ENCODE measurements around the gene WWC1. TPM values are rescaled to one million over a fixed set of nuclear protein-coding genes. Genes with fewer than 3 reads are reported as not detected.

WWC1 gene
- total RNA-seq, 3 donors from 2014 or later, result 14.7 to 37.0 (median 17.2) TPM

DNA sequence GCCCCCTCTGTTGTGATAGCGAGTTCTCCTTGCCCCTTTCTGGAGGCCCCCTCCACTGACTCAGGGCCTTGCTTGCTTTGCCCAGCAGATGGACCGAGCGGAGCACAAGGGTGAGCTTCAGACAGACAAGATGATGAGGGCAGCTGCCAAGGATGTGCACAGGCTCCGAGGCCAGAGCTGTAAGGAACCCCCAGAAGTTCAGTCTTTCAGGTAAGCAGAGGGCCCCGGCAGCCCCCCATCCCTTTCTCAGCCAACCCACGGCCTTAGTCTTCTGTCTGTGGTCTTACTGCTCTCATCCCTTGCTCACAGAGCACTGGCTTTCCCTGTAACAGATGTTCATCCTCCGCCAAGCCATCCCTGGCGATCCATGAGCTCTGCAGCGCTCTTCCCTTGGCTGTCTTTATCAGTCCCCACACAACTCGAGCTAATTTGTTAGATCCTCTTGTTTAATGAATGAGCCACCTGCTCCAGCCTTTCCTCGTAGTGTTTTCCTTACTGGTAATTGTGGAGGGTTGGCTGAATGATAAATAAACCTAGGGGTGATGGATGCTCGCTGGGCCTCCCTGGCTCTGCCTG, 176.4 kb downstream of the WWC1 start:
- Histone ChIP-seq H3K9me3 (no peaks in the 10 kb centered on the region), H3K4me1 (ENCODE audit: low read depth) (no peaks in the 10 kb centered on the region), H3K4me3 (no peak overlapping the region), H3K36me3 (ENCODE audit: low read depth) (no peaks in the 10 kb centered on the region)
- intact Hi-C loops (cut with DNase I, micrococcal nuclease), result no loop called here
- DNase-seq (no peak), ATAC-seq (no peak)
- TF ChIP-seq, protein P1, sequence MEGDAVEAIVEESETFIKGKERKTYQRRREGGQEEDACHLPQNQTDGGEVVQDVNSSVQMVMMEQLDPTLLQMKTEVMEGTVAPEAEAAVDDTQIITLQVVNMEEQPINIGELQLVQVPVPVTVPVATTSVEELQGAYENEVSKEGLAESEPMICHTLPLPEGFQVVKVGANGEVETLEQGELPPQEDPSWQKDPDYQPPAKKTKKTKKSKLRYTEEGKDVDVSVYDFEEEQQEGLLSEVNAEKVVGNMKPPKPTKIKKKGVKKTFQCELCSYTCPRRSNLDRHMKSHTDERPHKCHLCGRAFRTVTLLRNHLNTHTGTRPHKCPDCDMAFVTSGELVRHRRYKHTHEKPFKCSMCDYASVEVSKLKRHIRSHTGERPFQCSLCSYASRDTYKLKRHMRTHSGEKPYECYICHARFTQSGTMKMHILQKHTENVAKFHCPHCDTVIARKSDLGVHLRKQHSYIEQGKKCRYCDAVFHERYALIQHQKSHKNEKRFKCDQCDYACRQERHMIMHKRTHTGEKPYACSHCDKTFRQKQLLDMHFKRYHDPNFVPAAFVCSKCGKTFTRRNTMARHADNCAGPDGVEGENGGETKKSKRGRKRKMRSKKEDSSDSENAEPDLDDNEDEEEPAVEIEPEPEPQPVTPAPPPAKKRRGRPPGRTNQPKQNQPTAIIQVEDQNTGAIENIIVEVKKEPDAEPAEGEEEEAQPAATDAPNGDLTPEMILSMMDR (IDR thresholded peaks at IDR 0.05), result no peak

DNA sequence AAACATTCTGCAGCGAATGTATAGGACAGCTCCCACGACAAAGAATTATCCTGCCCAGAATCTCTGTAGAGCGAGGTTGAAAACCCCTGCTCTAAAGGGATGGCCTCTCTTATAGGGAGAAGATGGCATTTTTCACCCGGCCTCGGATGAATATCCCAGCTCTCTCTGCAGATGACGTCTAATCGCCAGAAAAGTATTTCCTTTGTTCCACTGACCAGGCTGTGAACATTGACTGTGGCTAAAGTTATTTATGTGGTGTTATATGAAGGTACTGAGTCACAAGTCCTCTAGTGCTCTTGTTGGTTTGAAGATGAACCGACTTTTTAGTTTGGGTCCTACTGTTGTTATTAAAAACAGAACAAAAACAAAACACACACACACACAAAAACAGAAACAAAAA, 177.4 kb downstream of the WWC1 start:
- DNase-seq (no peak), ATAC-seq (no peak)
- Histone ChIP-seq H3K4me1 (ENCODE audit: low read depth) (no peaks in the 10 kb centered on the region), H3K4me3 (no peak overlapping the region), H3K36me3 (ENCODE audit: low read depth) (no peaks in the 10 kb centered on the region), H3K9me3 (no peaks in the 10 kb centered on the region)
- TF ChIP-seq, protein P1 (IDR thresholded peaks at IDR 0.05), result no peak
- intact Hi-C loops (cut with DNase I, micrococcal nuclease), result no loop called here

DNA sequence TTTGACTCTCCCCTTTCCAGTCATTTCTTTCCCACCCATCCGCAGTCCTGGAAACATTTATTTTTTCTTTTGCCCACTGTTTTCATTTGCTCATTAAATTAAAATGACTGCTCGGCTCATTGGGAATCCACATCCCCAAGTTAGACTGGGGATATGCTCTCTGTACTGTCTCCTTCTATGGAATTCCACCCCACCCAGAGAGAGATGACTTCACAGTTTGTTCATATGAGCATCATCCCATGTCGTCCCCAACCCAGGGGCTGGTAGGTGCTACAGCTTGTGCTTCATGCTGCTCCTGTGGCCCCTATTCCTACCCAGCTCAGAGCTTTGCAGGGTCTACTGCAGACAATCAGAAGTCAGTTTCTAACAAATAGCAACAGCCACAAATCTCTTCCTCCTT, 178.4 kb downstream of the WWC1 start:
- TF ChIP-seq, protein P1 (IDR thresholded peaks at IDR 0.05), result no peak
- intact Hi-C loops (cut with DNase I, micrococcal nuclease), result no loop called here
- no peak overlapping the region for H3K4me3 ChIP-seq
- H3K36me3 ChIP-seq (ENCODE audit: low read depth), result no peaks in the 10 kb centered on the region
- no peaks in the 10 kb centered on the region for H3K4me1 ChIP-seq (ENCODE audit: low read depth)
- H3K9me3 ChIP-seq, result no peaks in the 10 kb centered on the region
- DNase-seq (no peak), ATAC-seq (no peak)

DNA sequence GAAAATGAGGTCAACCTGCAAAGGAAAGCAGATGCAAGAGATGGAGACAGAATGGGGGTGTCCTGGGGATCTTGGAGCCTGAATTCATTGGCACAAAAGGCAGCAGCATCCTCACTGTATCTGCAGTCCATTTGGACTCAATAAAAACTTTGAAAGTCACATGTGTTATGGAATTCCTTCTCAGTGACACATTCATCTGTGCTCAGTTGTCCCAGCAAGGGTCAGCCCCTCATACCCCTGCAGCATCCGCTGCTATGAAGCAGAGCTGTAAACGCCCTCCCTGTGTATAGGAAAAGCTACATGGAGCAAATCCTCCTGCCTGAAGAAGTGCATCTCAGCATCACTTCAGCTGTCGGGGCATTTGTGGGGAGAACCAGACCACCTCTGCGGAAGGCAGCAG, 180.3 kb downstream of the WWC1 start:
- Histone ChIP-seq H3K36me3 (ENCODE audit: low read depth) (no peaks in the 10 kb centered on the region), H3K9me3 (no peaks in the 10 kb centered on the region), H3K4me1 (ENCODE audit: low read depth) (no peaks in the 10 kb centered on the region), H3K4me3 (no peak overlapping the region)
- ATAC-seq (no peak), DNase-seq (no peak)
- TF ChIP-seq, protein P1 (IDR thresholded peaks at IDR 0.05), result no peak
- intact Hi-C loops (cut with DNase I, micrococcal nuclease), result no loop called here

DNA sequence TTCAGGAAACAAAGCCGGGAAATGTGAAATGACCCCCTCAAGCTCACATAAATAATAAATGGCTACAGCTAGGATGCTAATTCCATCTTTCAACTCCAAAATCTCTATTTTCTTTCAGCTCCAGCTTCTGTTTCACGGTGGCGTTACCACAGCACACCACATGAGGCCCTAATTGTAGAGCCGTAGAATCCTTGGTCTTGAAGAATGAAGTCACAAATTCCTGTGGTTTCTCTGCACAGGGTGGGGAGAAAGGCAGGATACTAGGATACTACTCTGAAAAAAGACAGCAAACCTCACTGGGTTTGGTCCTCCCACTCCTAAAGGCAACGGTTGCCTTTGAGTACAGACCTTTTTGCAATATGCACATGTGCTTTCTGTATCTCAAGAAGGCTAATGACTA, 180.9 kb downstream of the WWC1 start:
- Histone ChIP-seq H3K9me3 (no peaks in the 10 kb centered on the region), H3K4me3 (no peak overlapping the region), H3K4me1 (ENCODE audit: low read depth) (no peaks in the 10 kb centered on the region), H3K36me3 (ENCODE audit: low read depth) (no peaks in the 10 kb centered on the region)
- DNase-seq (no peak), ATAC-seq (no peak)
- TF ChIP-seq, protein P1 (IDR thresholded peaks at IDR 0.05), result no peak
- intact Hi-C loops (cut with DNase I, micrococcal nuclease), result no loop called here

DNA sequence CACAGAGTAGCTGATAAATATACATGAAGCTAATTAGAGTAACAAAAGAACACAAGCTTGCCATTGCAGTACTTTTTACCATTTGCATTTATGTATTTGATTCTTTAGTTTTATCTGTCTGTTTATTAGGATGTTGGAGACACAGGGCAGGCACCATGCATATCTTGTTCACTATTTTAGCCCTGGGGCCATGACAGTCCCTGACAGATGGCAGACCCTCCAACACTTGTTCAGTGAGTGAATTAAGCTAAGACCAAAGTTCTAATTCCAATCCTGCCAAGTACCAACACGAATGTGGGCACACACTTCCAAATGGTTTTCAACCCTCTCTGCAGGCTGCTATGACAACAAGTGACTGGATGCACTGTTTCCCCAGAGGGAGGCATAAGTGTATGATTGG, 182.9 kb downstream of the WWC1 start:
- Histone ChIP-seq H3K9me3 (no peaks in the 10 kb centered on the region), H3K4me3 (no peak overlapping the region), H3K36me3 (ENCODE audit: low read depth) (no peaks in the 10 kb centered on the region), H3K4me1 (ENCODE audit: low read depth) (no peaks in the 10 kb centered on the region)
- intact Hi-C loops (cut with DNase I, micrococcal nuclease), result no loop called here
- DNase-seq (no peak), ATAC-seq (no peak)
- TF ChIP-seq, protein P1 (IDR thresholded peaks at IDR 0.05), result no peak
